22Rv1 (cell line): ENCODE measurements around the gene SLC1A2.

ENCODE experiments used
- ZFX ChIP-seq: fragments of 450-650 bp; IDR thresholded peaks from 2 replicates; pipeline ENCODE4 v1.6.1; 2017; ENCODE audit warnings: antibody characterized with exemption, borderline replicate concordance
- TF ChIP-seq, protein P1 (sequence below): fragments of 450-650 bp; IDR thresholded peaks from 2 replicates; pipeline ENCODE4 v1.5.1; 2017; ENCODE audit warnings: mild to moderate bottlenecking

- TF ChIP-seq, protein P1, sequence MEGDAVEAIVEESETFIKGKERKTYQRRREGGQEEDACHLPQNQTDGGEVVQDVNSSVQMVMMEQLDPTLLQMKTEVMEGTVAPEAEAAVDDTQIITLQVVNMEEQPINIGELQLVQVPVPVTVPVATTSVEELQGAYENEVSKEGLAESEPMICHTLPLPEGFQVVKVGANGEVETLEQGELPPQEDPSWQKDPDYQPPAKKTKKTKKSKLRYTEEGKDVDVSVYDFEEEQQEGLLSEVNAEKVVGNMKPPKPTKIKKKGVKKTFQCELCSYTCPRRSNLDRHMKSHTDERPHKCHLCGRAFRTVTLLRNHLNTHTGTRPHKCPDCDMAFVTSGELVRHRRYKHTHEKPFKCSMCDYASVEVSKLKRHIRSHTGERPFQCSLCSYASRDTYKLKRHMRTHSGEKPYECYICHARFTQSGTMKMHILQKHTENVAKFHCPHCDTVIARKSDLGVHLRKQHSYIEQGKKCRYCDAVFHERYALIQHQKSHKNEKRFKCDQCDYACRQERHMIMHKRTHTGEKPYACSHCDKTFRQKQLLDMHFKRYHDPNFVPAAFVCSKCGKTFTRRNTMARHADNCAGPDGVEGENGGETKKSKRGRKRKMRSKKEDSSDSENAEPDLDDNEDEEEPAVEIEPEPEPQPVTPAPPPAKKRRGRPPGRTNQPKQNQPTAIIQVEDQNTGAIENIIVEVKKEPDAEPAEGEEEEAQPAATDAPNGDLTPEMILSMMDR: no peak
- TF ChIP-seq ZFX: no peak
Measured at GRCh38 chr11:35324981-35325380, 94.4 kb downstream of the SLC1A2 start.
